BJ (cell line): ENCODE data around the gene DMRTA2. TPM values are rescaled to one million over a fixed set of nuclear protein-coding genes. Genes with fewer than 3 reads are reported as not detected.

Experiments
- CTCF ChIA-PET: fragments of 350-600 bp; formaldehyde crosslinking; extraction: SDS; loops from one replicate; lab custom pipeline; 2021; ENCODE audit warnings: antibody characterized with exemption, inconsistent platforms; lab: Yijun Ruan, JAX
- POLR2A ChIA-PET: fragments of 300-600 bp; sonication (Branson Sonifier 250); formaldehyde crosslinking; extraction: SDS; loops from one replicate; lab custom pipeline; 2021; ENCODE audit warnings: antibody characterized with exemption; lab: Charles Lee
- DNase-seq: peaks from one replicate; pipeline ENCODE4 v3.0.0-alpha.2; 2011; ENCODE audit warnings: low read depth
- H3K27me3 ChIP-seq: 2 replicates; pipeline ENCODE4 v1.6.0; 2011; ENCODE audit warnings: low read length; ENCODE audit not compliant: control insufficient read depth, insufficient read depth
- H3K36me3 ChIP-seq: 2 replicates; pipeline ENCODE4 v1.5.1; 2011; ENCODE audit warnings: low read length; ENCODE audit not compliant: control insufficient read depth, insufficient read depth
- H3K4me3 ChIP-seq: 2 replicates; pipeline ENCODE4 v1.5.1; 2011; ENCODE audit warnings: low read depth, mild to moderate bottlenecking, control low read depth, low read length
- CTCF ChIP-seq: IDR thresholded peaks from 2 replicates; pipeline ENCODE4 v1.5.1; 2011; ENCODE audit warnings: low read depth, mild to moderate bottlenecking, control low read depth, inconsistent platforms, low read length, moderate library complexity; ENCODE audit not compliant: insufficient read depth
- polyA plus RNA-seq: library from polyadenylated mRNA; depleted of rRNA; stranded (reverse); fragments of >200 nt; gene quantifications from 2 replicates; pipeline ENCODE4 v1.2.3, GENCODE V29; 2011

DMRTA2 gene
- polyA plus RNA-seq, 1 experiment = not detected

GRCh38 chr1:50438945-50439344 lies 15.7 kb upstream of the DMRTA2 start:
- Histone ChIP-seq H3K4me3 (no peak overlapping the region), H3K27me3 (no peaks in the 10 kb centered on the region), H3K36me3 (peaks cover 2% of the 10 kb centered on the region)
- ChIA-PET POLR2A (no interaction called here), CTCF (interaction anchor here (1.1 kb wide), 1 partner anchor 13 kb away, joined by 6 read pairs; no protein-coding TSS in a partner anchor)
- no peak for TF ChIP-seq CTCF
- no peak for DNase-seq

DNA sequence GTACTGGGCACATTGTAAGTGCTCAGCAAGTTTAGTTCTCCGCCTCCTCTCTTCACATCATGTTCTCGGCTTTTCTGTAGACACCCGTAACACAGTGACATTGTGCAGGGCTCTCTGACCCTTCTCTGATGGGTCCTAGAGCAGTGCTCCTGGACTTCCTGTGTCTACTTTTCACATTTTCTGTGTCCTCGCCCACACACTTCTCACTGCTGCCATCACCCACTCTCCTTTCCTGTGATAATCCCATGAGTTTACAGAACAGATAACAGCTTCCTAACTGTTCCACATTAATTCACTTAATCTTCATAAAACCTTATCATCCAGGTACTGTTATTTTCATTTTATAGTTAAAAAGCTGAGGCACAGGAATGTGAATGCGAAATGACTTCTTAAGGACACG lies 13.2 kb upstream of the DMRTA2 start:
- ChIA-PET CTCF (interaction anchor here (1.0 to 2.2 kb wide), 2 partner anchors 12 to 279 kb away, joined by 3 to 5 read pairs; no protein-coding TSS in a partner anchor), POLR2A (no interaction called here)
- Histone ChIP-seq H3K4me3 (no peak overlapping the region), H3K36me3 (peaks cover 2% of the 10 kb centered on the region), H3K27me3 (peaks cover 7% of the 10 kb centered on the region)
- TF ChIP-seq CTCF = no peak
- no peak for DNase-seq

GRCh38 chr1:50430010-50430405 lies 6.8 kb upstream of the DMRTA2 start:
- ChIA-PET CTCF (interaction anchor here (1.4 kb wide), 1 partner anchor 19 kb away, joined by 3 read pairs; no protein-coding TSS in a partner anchor), POLR2A (no interaction called here)
- DNase-seq = no peak
- peaks cover 57% of the 10 kb centered on the region for H3K27me3 ChIP-seq
- TF ChIP-seq CTCF = no peak
- no peaks in the 10 kb centered on the region for H3K36me3 ChIP-seq
- H3K4me3 ChIP-seq = no peak overlapping the region

DNA sequence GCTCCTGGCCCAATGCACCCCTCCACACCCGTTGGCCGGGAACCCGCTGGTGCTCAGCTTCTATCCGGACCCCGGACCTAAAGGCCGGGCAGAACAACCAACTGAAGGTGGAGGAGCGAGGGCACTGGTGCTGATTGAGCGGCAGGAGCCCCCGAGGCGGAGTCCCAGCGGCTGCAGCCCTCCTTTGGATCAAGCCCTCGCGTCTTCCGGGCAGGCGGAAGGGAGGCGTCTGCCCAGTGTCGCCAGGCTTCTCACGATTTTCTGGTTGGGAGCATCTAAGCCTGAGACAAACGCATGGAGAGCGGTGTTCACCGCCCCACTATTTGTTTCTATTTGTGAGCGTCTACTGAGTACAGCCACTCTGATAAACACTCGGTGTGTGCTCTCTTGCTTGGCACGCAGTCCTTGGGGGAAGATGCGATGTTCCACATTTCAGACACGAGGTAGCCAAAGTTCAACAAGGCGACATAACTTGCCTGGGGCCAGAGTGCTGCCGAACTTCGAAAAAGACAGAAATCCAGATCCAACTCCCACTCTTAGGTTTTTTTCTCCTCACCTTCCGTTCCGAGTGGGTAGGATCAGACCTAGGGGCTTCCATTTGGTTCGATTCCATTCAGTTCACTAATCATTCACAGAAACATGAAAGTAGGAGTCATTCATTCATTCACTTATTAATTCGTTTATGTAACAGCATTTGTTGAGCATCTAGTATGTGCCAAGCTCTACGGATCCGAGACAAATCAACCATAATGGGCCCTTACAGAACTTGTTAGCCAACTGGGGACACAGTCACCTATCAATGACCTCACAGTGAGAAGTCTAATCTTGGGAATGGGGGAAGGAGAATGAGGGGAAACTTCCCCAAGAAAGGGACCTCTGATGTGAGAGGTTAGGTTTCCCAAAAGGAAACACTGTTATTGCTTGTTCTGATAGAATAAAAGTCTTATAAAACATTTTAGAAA lies 4.9 kb upstream of the DMRTA2 start:
- Histone ChIP-seq H3K27me3 (peaks cover 76% of the 10 kb centered on the region), H3K4me3 (no peak overlapping the region), H3K36me3 (no peaks in the 10 kb centered on the region)
- POLR2A ChIA-PET = no interaction called here
- TF ChIP-seq CTCF = no peak
- no peak for DNase-seq
- CTCF ChIA-PET = no interaction called here

DNA sequence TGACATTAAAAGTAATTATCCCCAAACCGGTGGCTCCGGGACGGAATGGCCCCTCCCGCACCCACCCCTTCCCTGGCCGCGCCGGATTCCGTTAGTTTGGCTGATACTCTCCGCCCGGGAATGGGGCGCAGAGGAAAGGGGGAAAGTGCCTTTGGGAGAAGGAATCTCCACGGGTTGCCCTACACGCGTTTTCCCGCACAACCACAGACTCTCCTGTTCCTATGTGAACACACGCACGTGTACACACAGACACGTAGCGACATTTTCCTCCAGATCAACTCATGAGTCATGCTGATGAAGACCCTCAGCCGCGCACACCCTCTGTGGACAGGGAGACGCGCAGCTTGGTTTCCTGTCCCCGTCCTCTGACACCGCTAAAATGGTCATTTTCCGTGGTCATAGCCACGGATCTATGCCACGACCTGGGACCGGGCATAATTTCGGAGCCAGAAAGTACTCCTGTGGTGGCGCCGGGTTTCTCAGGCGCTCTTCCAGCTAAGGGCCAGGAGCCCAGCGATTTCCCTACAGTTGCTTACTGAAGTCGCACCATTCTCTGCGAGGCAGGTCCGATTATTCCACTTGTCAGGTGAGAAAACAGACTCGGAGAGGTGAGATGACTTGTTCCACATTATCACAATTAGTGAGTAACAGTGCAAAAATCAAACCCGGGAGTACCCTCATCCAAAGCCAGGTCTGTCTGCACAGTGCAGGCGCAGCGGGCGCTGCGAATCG lies 4.0 kb upstream of the DMRTA2 start:
- H3K36me3 ChIP-seq = no peaks in the 10 kb centered on the region
- CTCF ChIA-PET = no interaction called here
- POLR2A ChIA-PET = no interaction called here
- peaks cover 82% of the 10 kb centered on the region for H3K27me3 ChIP-seq
- no peak for TF ChIP-seq CTCF
- DNase-seq = no peak
- H3K4me3 ChIP-seq = no peak overlapping the region
